Thyroid gland (tissue), 4 donors: ENCODE measurements around the gene PRTFDC1.

Source experiments
- POLR2A ChIP-seq, 2 donors: fragments of 450-650 bp; IDR thresholded peaks; one replicate each; pipeline ENCODE4 v1.6.1; 2017; ENCODE audit warnings: antibody characterized with exemption in 2 of 2, mild to moderate bottlenecking in 2 of 2, moderate library complexity in 1 of 2
- TF ChIP-seq, protein P1 (sequence below), 6 experiments: fragments of 200-600 bp in 3 of 6; fragments of 450-650 bp in 3 of 6; sonication (generic) in 3 of 6; IDR thresholded peaks; one replicate each; pipeline ENCODE4 v1.5.1; 2016 to 2019; ENCODE audit warnings: antibody characterized with exemption in 6 of 6, mild to moderate bottlenecking in 2 of 6, inconsistent platforms in 1 of 6, moderate library complexity in 1 of 6

DNA sequence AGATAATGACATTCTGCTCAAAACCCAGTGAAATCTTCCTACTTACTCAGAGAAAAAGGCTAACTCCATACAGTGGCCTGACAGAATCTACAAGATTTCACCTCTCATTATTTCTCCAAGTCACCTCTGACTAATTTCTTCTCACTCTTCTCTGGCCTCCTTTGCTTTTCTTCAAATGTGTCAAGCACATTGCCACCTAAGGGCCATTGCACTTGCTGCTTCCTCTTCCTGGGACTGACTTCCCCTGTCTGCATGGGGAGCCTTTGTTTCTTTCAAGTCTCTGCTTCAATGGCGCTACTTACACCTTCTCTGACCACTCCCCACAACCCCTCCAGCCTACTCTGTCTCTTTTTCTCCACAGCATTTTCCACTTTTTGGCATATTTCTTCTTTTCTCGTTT, 36.0 kb downstream of the PRTFDC1 start:
- TF ChIP-seq, protein P1, sequence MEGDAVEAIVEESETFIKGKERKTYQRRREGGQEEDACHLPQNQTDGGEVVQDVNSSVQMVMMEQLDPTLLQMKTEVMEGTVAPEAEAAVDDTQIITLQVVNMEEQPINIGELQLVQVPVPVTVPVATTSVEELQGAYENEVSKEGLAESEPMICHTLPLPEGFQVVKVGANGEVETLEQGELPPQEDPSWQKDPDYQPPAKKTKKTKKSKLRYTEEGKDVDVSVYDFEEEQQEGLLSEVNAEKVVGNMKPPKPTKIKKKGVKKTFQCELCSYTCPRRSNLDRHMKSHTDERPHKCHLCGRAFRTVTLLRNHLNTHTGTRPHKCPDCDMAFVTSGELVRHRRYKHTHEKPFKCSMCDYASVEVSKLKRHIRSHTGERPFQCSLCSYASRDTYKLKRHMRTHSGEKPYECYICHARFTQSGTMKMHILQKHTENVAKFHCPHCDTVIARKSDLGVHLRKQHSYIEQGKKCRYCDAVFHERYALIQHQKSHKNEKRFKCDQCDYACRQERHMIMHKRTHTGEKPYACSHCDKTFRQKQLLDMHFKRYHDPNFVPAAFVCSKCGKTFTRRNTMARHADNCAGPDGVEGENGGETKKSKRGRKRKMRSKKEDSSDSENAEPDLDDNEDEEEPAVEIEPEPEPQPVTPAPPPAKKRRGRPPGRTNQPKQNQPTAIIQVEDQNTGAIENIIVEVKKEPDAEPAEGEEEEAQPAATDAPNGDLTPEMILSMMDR (IDR thresholded peaks at IDR 0.05): no peak
- TF ChIP-seq POLR2A (IDR thresholded peaks at IDR 0.05): no peak
